Measurements from ENCODE around the gene CST1. TPM values are rescaled to one million over a fixed set of nuclear protein-coding genes. Genes with fewer than 3 reads are reported as not detected.
"Not testable (repeated sequence)": the region's sequence is repeated elsewhere in the genome, so short reads cannot be mapped to it uniquely, and the experiment has no call there.

Gene CST1
- total RNA-seq, 2 experiments from 2014 or later = not detected

DNA sequence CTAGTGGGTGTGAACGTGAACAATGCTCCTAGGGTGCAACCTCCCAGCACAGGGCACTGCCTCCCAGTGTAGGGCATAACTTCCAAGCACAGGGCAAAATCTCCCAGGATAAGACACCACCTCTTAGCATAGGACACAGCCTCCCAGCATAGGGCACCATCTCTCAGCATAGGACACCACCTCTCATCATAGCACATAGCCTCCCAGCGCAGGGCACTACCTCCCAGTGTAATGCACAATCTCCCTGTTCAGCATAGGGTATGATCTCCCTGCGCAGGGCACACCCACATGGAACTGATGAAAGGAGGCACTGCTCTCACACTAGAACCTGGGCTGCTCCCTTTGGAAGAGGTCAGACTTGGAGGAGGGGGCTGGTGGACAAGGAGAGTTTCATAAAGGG lies 21.3 kb upstream of the CST1 start:
- Mint-ChIP-seq H3K9me3 (no peaks in the 10 kb centered on the region), H3K27me3 (peaks cover 26% of the 10 kb centered on the region), H3K4me1 (ENCODE audit: low read depth) (no peaks in the 10 kb centered on the region), H3K27ac (no peak overlapping the region), H3K36me3 (ENCODE audit: low read depth) (no peaks in the 10 kb centered on the region), H3K4me3 (no peak overlapping the region)
- Histone ChIP-seq H3K9me3 (ENCODE audit: control insufficient read depth in 1 of 2, insufficient read depth in 1 of 2, low read length in 2 of 2) (no peaks in the 10 kb centered on the region), H3K36me3 (ENCODE audit: insufficient read depth, low read length) (no peaks in the 10 kb centered on the region), H3K27ac (ENCODE audit: low read depth in 1 of 2, low read length in 2 of 2) (no peak overlapping the region), H3K4me1 (ENCODE audit: insufficient read depth, low read length) (no peaks in the 10 kb centered on the region), H3K4me3 (ENCODE audit: low read length) (no peak overlapping the region), H3K27me3 (ENCODE audit: control insufficient read depth in 1 of 2, insufficient read depth in 2 of 2, low read length in 2 of 2) (peaks cover 0 to 3% of the 10 kb centered on the region in 2 experiments)
- ChIA-PET CTCF (no interaction called here), POLR2A (no interaction called here)
- intact Hi-C loops (cut with DNase I, micrococcal nuclease) = no loop called here
- TF ChIP-seq, protein P1, sequence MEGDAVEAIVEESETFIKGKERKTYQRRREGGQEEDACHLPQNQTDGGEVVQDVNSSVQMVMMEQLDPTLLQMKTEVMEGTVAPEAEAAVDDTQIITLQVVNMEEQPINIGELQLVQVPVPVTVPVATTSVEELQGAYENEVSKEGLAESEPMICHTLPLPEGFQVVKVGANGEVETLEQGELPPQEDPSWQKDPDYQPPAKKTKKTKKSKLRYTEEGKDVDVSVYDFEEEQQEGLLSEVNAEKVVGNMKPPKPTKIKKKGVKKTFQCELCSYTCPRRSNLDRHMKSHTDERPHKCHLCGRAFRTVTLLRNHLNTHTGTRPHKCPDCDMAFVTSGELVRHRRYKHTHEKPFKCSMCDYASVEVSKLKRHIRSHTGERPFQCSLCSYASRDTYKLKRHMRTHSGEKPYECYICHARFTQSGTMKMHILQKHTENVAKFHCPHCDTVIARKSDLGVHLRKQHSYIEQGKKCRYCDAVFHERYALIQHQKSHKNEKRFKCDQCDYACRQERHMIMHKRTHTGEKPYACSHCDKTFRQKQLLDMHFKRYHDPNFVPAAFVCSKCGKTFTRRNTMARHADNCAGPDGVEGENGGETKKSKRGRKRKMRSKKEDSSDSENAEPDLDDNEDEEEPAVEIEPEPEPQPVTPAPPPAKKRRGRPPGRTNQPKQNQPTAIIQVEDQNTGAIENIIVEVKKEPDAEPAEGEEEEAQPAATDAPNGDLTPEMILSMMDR (IDR thresholded peaks at IDR 0.05) = no peak
- DNase-seq (no peak), ATAC-seq (ENCODE audit: poor library complexity) (no peak)

DNA sequence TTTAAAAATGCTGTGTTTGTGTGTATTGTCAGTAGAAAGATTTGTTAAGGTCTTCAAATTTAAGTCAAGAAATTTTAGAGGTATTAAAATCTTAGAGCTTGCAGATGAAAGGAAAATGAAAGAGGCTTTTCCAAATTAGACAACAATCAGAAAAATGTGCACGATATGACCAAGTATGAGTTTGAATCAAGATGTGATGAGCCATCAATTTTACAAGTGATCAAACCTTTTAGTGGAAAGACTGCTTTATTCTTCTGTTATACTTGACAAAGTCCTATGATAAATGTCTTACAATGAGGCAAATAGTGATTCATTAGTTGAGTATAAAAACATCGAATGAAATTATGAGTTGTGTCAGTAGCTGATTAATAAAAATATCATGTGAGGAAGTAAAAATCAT lies 19.6 kb upstream of the CST1 start:
- Histone ChIP-seq H3K4me3 (ENCODE audit: low read length) (no peak overlapping the region), H3K27ac (ENCODE audit: low read depth in 1 of 2, low read length in 2 of 2) (no peak overlapping the region), H3K36me3 (ENCODE audit: insufficient read depth, low read length) (no peaks in the 10 kb centered on the region), H3K4me1 (ENCODE audit: insufficient read depth, low read length) (no peaks in the 10 kb centered on the region), H3K27me3 (ENCODE audit: control insufficient read depth in 1 of 2, insufficient read depth in 2 of 2, low read length in 2 of 2) (peaks cover 0 to 3% of the 10 kb centered on the region in 2 experiments), H3K9me3 (ENCODE audit: control insufficient read depth in 1 of 2, insufficient read depth in 1 of 2, low read length in 2 of 2) (no peaks in the 10 kb centered on the region)
- Mint-ChIP-seq H3K27me3 (peaks cover 20% of the 10 kb centered on the region), H3K4me1 (ENCODE audit: low read depth) (no peaks in the 10 kb centered on the region), H3K4me3 (no peak overlapping the region), H3K9me3 (peaks cover 3% of the 10 kb centered on the region), H3K27ac (no peak overlapping the region), H3K36me3 (ENCODE audit: low read depth) (no peaks in the 10 kb centered on the region)
- DNase-seq = no peak
- ChIA-PET POLR2A (no interaction called here), CTCF (no interaction called here)
- ATAC-seq (ENCODE audit: poor library complexity) = no peak
- intact Hi-C loops (cut with DNase I, micrococcal nuclease) = no loop called here
- TF ChIP-seq, protein P1 (IDR thresholded peaks at IDR 0.05) = no peak

DNA sequence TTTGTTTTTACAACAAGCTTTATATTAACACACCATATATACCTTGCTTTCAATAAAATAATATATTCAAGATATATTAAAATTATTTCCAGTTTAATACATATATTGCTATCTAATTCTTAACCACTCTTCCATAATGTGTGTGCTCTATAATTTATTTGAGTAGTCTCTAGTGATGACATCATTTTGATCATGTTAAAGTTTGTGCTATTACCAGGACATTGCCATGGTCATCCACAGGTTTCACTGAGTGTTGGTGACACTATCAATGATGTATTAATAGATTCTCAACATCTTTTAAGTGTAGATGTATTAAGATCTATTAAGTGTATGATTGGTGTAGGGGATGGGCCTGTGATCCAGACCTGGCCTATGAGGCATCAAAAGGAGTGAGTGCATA lies 17.8 kb upstream of the CST1 start:
- H3K36me3 ChIP-seq (ENCODE audit: insufficient read depth, low read length); H3K4me1 Mint-ChIP-seq (ENCODE audit: low read depth); H3K27ac Mint-ChIP-seq; H3K27me3 ChIP-seq (ENCODE audit: control insufficient read depth in 1 of 2, insufficient read depth in 2 of 2, low read length in 2 of 2); ATAC-seq (ENCODE audit: poor library complexity); intact Hi-C loops (cut with DNase I, micrococcal nuclease); H3K4me3 Mint-ChIP-seq; H3K9me3 Mint-ChIP-seq; CTCF ChIA-PET; H3K4me3 ChIP-seq (ENCODE audit: low read length); H3K36me3 Mint-ChIP-seq (ENCODE audit: low read depth); H3K4me1 ChIP-seq (ENCODE audit: insufficient read depth, low read length); H3K9me3 ChIP-seq (ENCODE audit: control insufficient read depth in 1 of 2, insufficient read depth in 1 of 2, low read length in 2 of 2); H3K27ac ChIP-seq (ENCODE audit: low read depth in 1 of 2, low read length in 2 of 2); DNase-seq; POLR2A ChIA-PET: not testable (repeated sequence)
- peaks cover 12% of the 10 kb centered on the region for H3K27me3 Mint-ChIP-seq

DNA sequence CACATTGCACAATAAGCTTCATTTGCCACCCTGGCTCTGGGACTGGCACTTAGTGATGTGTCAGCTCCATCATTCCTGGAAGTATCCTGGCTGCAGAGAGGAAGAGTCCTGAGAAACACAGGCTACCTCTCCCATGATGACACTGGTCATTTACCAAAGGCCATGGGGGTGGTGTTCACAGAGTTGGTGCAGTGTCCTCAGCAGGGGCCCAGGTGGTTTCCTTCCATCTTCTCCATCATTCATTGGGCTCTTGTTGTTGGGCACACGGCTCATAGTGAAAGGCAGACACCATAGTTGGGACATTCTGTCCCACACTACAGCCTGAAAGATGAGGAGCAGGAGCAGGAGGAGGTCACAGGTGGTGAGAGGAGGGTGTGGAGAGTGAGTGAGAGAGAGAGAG lies 15.8 kb upstream of the CST1 start:
- Mint-ChIP-seq H3K4me3 (no peak overlapping the region), H3K27me3 (peaks cover 18% of the 10 kb centered on the region), H3K27ac (no peak overlapping the region), H3K4me1 (ENCODE audit: low read depth) (no peaks in the 10 kb centered on the region), H3K9me3 (peaks cover 3% of the 10 kb centered on the region), H3K36me3 (ENCODE audit: low read depth) (no peaks in the 10 kb centered on the region)
- ChIA-PET POLR2A (interaction anchor here (0.5 kb wide), 1 partner anchor 586 kb away, joined by 3 read pairs; no protein-coding TSS in a partner anchor), CTCF (no interaction called here)
- Histone ChIP-seq H3K27me3 (ENCODE audit: control insufficient read depth in 1 of 2, insufficient read depth in 2 of 2, low read length in 2 of 2) (no peaks in the 10 kb centered on the region), H3K36me3 (ENCODE audit: insufficient read depth, low read length) (no peaks in the 10 kb centered on the region), H3K4me1 (ENCODE audit: insufficient read depth, low read length) (no peaks in the 10 kb centered on the region), H3K4me3 (ENCODE audit: low read length) (no peak overlapping the region), H3K27ac (ENCODE audit: low read depth in 1 of 2, low read length in 2 of 2) (no peak overlapping the region), H3K9me3 (ENCODE audit: control insufficient read depth in 1 of 2, insufficient read depth in 1 of 2, low read length in 2 of 2) (no peaks in the 10 kb centered on the region)
- ATAC-seq (ENCODE audit: poor library complexity) (no peak), DNase-seq (no peak)
- intact Hi-C loops (cut with DNase I, micrococcal nuclease) = no loop called here
- TF ChIP-seq, protein P1 (IDR thresholded peaks at IDR 0.05) = no peak
